H1 (cell line): Measurements from ENCODE around the gene PSMA5. TPM values are rescaled to one million over a fixed set of nuclear protein-coding genes. Genes with fewer than 3 reads are reported as not detected.

ENCODE experiments used
- CTCF ChIA-PET: fragments of 300-600 bp; sonication (Branson Sonifier 250); formaldehyde crosslinking; loops from one replicate; lab custom pipeline; 2021; ENCODE audit not compliant: partially characterized antibody; lab: Charles Lee
- POLR2A ChIA-PET: fragments of 300-600 bp; sonication (Branson Sonifier 250); formaldehyde crosslinking; loops from one replicate; lab custom pipeline; 2021; ENCODE audit warnings: inconsistent platforms; ENCODE audit not compliant: partially characterized antibody; lab: Charles Lee
- DNase-seq, 2 experiments: peaks; one replicate each; pipeline versions ENCODE4 v3.0.0 to v3.0.0-alpha.2; 2010 to 2022; ENCODE audit warnings: low spot score in 2 of 2, low read depth in 1 of 2, mixed read lengths in 1 of 2
- FAIRE-seq: peaks from 2 replicates; lab custom pipeline; 2011; peaks lifted over from hg19 to GRCh38; lab: Jason Lieb, UNC
- H2AFZ ChIP-seq: 2 replicates; pipeline ENCODE4 v1.8.1; 2012; ENCODE audit warnings: low read length, inconsistent platforms
- H2AK5ac ChIP-seq: 2 replicates; pipeline ENCODE4 v1.6.1; 2013; ENCODE audit warnings: low read depth, low read length
- H2BK120ac ChIP-seq: replicated peaks from 2 replicates; pipeline ENCODE3; 2013; ENCODE audit warnings: low read depth, low read length, inconsistent platforms
- H2BK12ac ChIP-seq: 2 replicates; pipeline ENCODE4 v1.6.1; 2013; ENCODE audit warnings: low read depth, low read length
- H2BK15ac ChIP-seq: 2 replicates; pipeline ENCODE4 v1.6.1; 2013; ENCODE audit warnings: low read length
- H2BK20ac ChIP-seq: 2 replicates; pipeline ENCODE4 v1.6.1; 2013; ENCODE audit warnings: low read length
- H2BK5ac ChIP-seq: 2 replicates; pipeline ENCODE4 v1.6.1; 2013; ENCODE audit warnings: low read depth, low read length
- H3K14ac ChIP-seq: 2 replicates; pipeline ENCODE4 v1.6.1; 2013; ENCODE audit warnings: inconsistent platforms; ENCODE audit not compliant: insufficient read length
- H3K18ac ChIP-seq: 2 replicates; pipeline ENCODE4 v1.6.1; 2013; ENCODE audit warnings: low read length; ENCODE audit errors: extremely low read depth
- H3K23ac ChIP-seq: 2 replicates; pipeline ENCODE4 v1.6.1; 2013; ENCODE audit warnings: inconsistent platforms; ENCODE audit not compliant: insufficient read length
- H3K23me2 ChIP-seq: 2 replicates; pipeline ENCODE4 v1.6.1; 2013; ENCODE audit warnings: low read depth, low read length
- H3K27ac ChIP-seq: 2 replicates; pipeline ENCODE4 v1.6.1; 2011; ENCODE audit warnings: low read depth, low read length, inconsistent platforms
- H3K27me3 ChIP-seq, 4 experiments: replicated peaks in 1 of 4; 1 replicate in 1 of 4; 2 replicates in 3 of 4; pipeline versions ENCODE4 v1.6.1 to v1.8.1; 2011 to 2013; ENCODE audit warnings: low read length in 3 of 4, mild to moderate bottlenecking in 3 of 4, inconsistent platforms in 2 of 4, mixed read lengths in 2 of 4, moderate library complexity in 1 of 4; ENCODE audit not compliant: control insufficient read depth in 3 of 4, insufficient read depth in 3 of 4; ENCODE audit errors: extremely low read depth in 1 of 4
- H3K36me3 ChIP-seq, 4 experiments: 2 replicates each; pipeline versions ENCODE4 v1.6.1 to v1.8.1; 2011 to 2013; ENCODE audit warnings: mild to moderate bottlenecking in 4 of 4, low read length in 3 of 4, moderate library complexity in 2 of 4, control low read depth in 1 of 4, inconsistent platforms in 1 of 4; ENCODE audit not compliant: insufficient read depth in 4 of 4, control insufficient read depth in 2 of 4
- H3K4ac ChIP-seq: replicated peaks from 2 replicates; pipeline ENCODE3; 2013; ENCODE audit warnings: low read length, low read depth, mixed read lengths, inconsistent platforms; ENCODE audit not compliant: insufficient read length
- H3K4me1 ChIP-seq, 4 experiments: replicated peaks in 1 of 4; 1 replicate in 1 of 4; 2 replicates in 3 of 4; pipeline versions ENCODE4 v1.6.1 to v1.8.1; 2011 to 2013; ENCODE audit warnings: low read length in 3 of 4, inconsistent platforms in 2 of 4, mixed read lengths in 1 of 4; ENCODE audit not compliant: insufficient read depth in 4 of 4, control insufficient read depth in 3 of 4
- H3K4me2 ChIP-seq, 2 experiments: 2 replicates each; pipeline versions ENCODE4 v1.6.1 to v1.8.1; 2011 to 2013; ENCODE audit warnings: low read depth in 2 of 2, low read length in 2 of 2, control low read depth in 1 of 2, inconsistent platforms in 1 of 2, mild to moderate bottlenecking in 1 of 2; ENCODE audit not compliant: insufficient read depth in 1 of 2
- H3K4me3 ChIP-seq, 4 experiments: fragments of 200-600, 300-600 bp in 1 of 4; sonication (generic), shearing (Covaris generic), sonication (Bioruptor Twin) in 1 of 4; 2 replicates each; pipeline versions ENCODE4 v1.5.1 to v1.8.1; 2011 to 2016; ENCODE audit warnings: low read length in 4 of 4, low read depth in 3 of 4, control low read depth in 2 of 4, inconsistent platforms in 2 of 4, mild to moderate bottlenecking in 2 of 4, mixed read lengths in 1 of 4, moderate library complexity in 1 of 4; ENCODE audit not compliant: insufficient read depth in 2 of 4; ENCODE audit errors: extremely low read depth in 1 of 4
- H3K56ac ChIP-seq: replicated peaks from 2 replicates; pipeline ENCODE3; 2013; ENCODE audit warnings: low read depth, mild to moderate bottlenecking, mixed read lengths, low read length, inconsistent platforms; ENCODE audit not compliant: insufficient read length
- H3K79me1 ChIP-seq: 2 replicates; pipeline ENCODE4 v1.6.1; 2013; ENCODE audit warnings: low read depth, low read length, control low read depth
- H3K79me2 ChIP-seq, 2 experiments: 2 replicates each; pipeline versions ENCODE4 v1.6.1 to v1.8.1; 2012 to 2013; ENCODE audit warnings: low read length in 2 of 2, mild to moderate bottlenecking in 2 of 2, inconsistent platforms in 1 of 2; ENCODE audit not compliant: insufficient read depth in 2 of 2, control insufficient read depth in 1 of 2
- H3K9ac ChIP-seq, 4 experiments: replicated peaks in 1 of 4; 1 replicate in 1 of 4; 2 replicates in 3 of 4; pipeline versions ENCODE4 v1.6.1 to v1.8.1; 2011 to 2013; ENCODE audit warnings: low read depth in 3 of 4, low read length in 3 of 4, control low read depth in 2 of 4, mild to moderate bottlenecking in 2 of 4, moderate library complexity in 2 of 4, inconsistent platforms in 1 of 4; ENCODE audit errors: extremely low read depth in 1 of 4
- H3K9me3 ChIP-seq, 2 experiments: 2 replicates each; pipeline versions ENCODE4 v1.6.1 to v1.8.1; 2012 to 2013; ENCODE audit warnings: mild to moderate bottlenecking in 2 of 2, moderate library complexity in 2 of 2, control low read depth in 1 of 2, inconsistent platforms in 1 of 2, low read depth in 1 of 2, low read length in 1 of 2, mixed read lengths in 1 of 2; ENCODE audit not compliant: insufficient read depth in 2 of 2
- H4K20me1 ChIP-seq, 2 experiments: replicated peaks in 1 of 2; 2 replicates each; pipeline versions ENCODE3 to v1.8.1; 2011 to 2013; ENCODE audit warnings: inconsistent platforms in 2 of 2, low read length in 2 of 2, mild to moderate bottlenecking in 1 of 2; ENCODE audit not compliant: insufficient read depth in 2 of 2, control insufficient read depth in 1 of 2
- H4K5ac ChIP-seq: 2 replicates; pipeline ENCODE4 v1.6.1; 2013; ENCODE audit warnings: low read length, low read depth, mixed read lengths, inconsistent platforms; ENCODE audit not compliant: insufficient read length
- H4K8ac ChIP-seq: 2 replicates; pipeline ENCODE4 v1.8.0; 2013; ENCODE audit warnings: mild to moderate bottlenecking, moderate library complexity, low read length, inconsistent platforms; ENCODE audit not compliant: insufficient read depth; ENCODE audit errors: extremely low read depth
- H4K91ac ChIP-seq: replicated peaks from 2 replicates; pipeline ENCODE3; 2013; ENCODE audit warnings: low read length, mixed read lengths, inconsistent platforms; ENCODE audit not compliant: insufficient read length
- CEBPB ChIP-seq: IDR thresholded peaks from 2 replicates; pipeline ENCODE4 v1.6.1; 2012; ENCODE audit warnings: low read depth, low read length
- CHD1 ChIP-seq: IDR thresholded peaks from 2 replicates; pipeline ENCODE4 v1.6.1; 2012; ENCODE audit warnings: low read depth, low read length, improper control_type of control experiment
- CTBP2 ChIP-seq: IDR thresholded peaks from 2 replicates; pipeline ENCODE4 v1.7.0; 2011; ENCODE audit warnings: borderline replicate concordance, mild to moderate bottlenecking, moderate library complexity, mixed read lengths, low read length; ENCODE audit not compliant: insufficient read depth, insufficient read length
- EZH2 ChIP-seq: fragments of 200-600 bp; sonication (generic); IDR thresholded peaks from 2 replicates; pipeline ENCODE4 v1.7.1; 2012; ENCODE audit warnings: low read depth, mild to moderate bottlenecking, moderate library complexity, low read length, inconsistent platforms; ENCODE audit not compliant: severe bottlenecking
- HDAC6 ChIP-seq: IDR thresholded peaks from one replicate; pipeline ENCODE4 v1.7.1; 2012; ENCODE audit warnings: low read depth, mild to moderate bottlenecking, inconsistent platforms, low read length, moderate library complexity
- JUND ChIP-seq: IDR thresholded peaks from 2 replicates; pipeline ENCODE4 v1.6.1; 2011; ENCODE audit warnings: mild to moderate bottlenecking, improper control_type of control experiment, low read length
- KDM1A ChIP-seq: fragments of 200-600, 300-600 bp; sonication (generic); IDR thresholded peaks from 2 replicates; pipeline ENCODE4 v1.7.1; 2016; ENCODE audit warnings: mild to moderate bottlenecking, low read length, borderline replicate concordance
- KDM5A ChIP-seq: fragments of 200-600 bp; IDR thresholded peaks from 2 replicates; pipeline ENCODE4 v1.7.1; 2012; ENCODE audit warnings: mild to moderate bottlenecking, low read length, inconsistent platforms, mixed read lengths
- PHF8 ChIP-seq: fragments of 200-600 bp; sonication (generic); conservative IDR thresholded peaks from 2 replicates; pipeline ENCODE4 v1.7.1; 2012; ENCODE audit warnings: low read depth, mild to moderate bottlenecking, inconsistent platforms, low read length, moderate library complexity
- POLR2A ChIP-seq, 2 experiments: IDR thresholded peaks; 1 replicate in 1 of 2; 2 replicates in 1 of 2; pipeline ENCODE4 v1.6.1; 2011; ENCODE audit warnings: low read depth in 2 of 2, low read length in 2 of 2, mild to moderate bottlenecking in 2 of 2; ENCODE audit errors: control extremely low read depth in 1 of 2
- RXRA ChIP-seq: IDR thresholded peaks from 2 replicates; pipeline ENCODE4 v1.6.1; 2011; ENCODE audit warnings: low read depth, mild to moderate bottlenecking, low read length, moderate library complexity; ENCODE audit not compliant: insufficient read depth
- SRF ChIP-seq: IDR thresholded peaks from 2 replicates; pipeline ENCODE4 v1.6.1; 2011; ENCODE audit warnings: mild to moderate bottlenecking, low read depth, low read length, moderate library complexity
- TAF1 ChIP-seq: IDR thresholded peaks from 2 replicates; pipeline ENCODE4 v1.6.1; 2011; ENCODE audit warnings: mild to moderate bottlenecking, low read depth, low read length
- TCF12 ChIP-seq: IDR thresholded peaks from 2 replicates; pipeline ENCODE4 v1.6.1; 2011; ENCODE audit warnings: low read depth, mild to moderate bottlenecking, low read length
- WGBS, 2 experiments: shearing (Covaris generic) in 1 of 2; methylation state at CpG; one replicate each; pipeline versions ENCODE4 v1.1.6 to v1.1.7; 2013 to 2015; ENCODE audit warnings: low lambda C conversion rate in 2 of 2, mixed read lengths in 2 of 2, inconsistent platforms in 1 of 2, low coverage in 1 of 2, missing lambda C conversion rate in 1 of 2; ENCODE audit not compliant: insufficient replicate concordance in 2 of 2, insufficient coverage in 1 of 2, insufficient read length in 1 of 2; ENCODE audit errors: extremely low coverage in 1 of 2, missing lambda C conversion rate in 1 of 2; 5-methylcytosine and 5-hydroxymethylcytosine counted together
- polyA plus RNA-seq, 7 experiments: library from polyadenylated mRNA; depleted of rRNA in 3 of 7; stranded (reverse) in 5 of 7; unstranded in 2 of 7; fragments of >200 nt in 5 of 7; fragments of 200-250 nt in 2 of 7; gene quantifications; 1 replicate in 5 of 7; 2 replicates in 1 of 7; 4 replicates in 1 of 7; pipeline versions ENCODE4 v1.2.1 to v1.2.3, GENCODE V29; 2011 to 2013; ENCODE audit warnings: missing spikeins in 2 of 7, mixed read lengths in 2 of 7
- total RNA-seq: library from RNA; stranded (reverse); fragmentation: NEBNext Ultra II Directional; extraction: Animal tissue kit (Norgen Biotek cat#: 25700); gene quantifications from 2 replicates; pipeline ENCODE4 v1.2.1, GENCODE V29; 2021

PSMA5 gene
- total and polyA plus RNA-seq, 2 of the 8 experiments (the other 6 are each of a cell fraction or from before 2014, with no cell fraction given): 140 to 166 TPM

- H3K4me3 ChIP-seq: no peak overlapping the region
- no peaks in the 10 kb centered on the region for H3K27me3 ChIP-seq
- ChIA-PET CTCF (interaction anchor here (0.8 to 2.1 kb wide), 7 partner anchors 9 to 188 kb away, joined by 3 to 7 read pairs (median 4); partner anchors contain the start of gene SORT1), POLR2A (interaction anchor here (2.0 kb wide), 1 partner anchor 10 kb away, joined by 6 read pairs; no protein-coding TSS in a partner anchor)
- no peak overlapping the region for H3K56ac ChIP-seq
- H2BK15ac ChIP-seq: no peak overlapping the region
- no peak overlapping the region for H2BK12ac ChIP-seq
- no peak overlapping the region for H3K27ac ChIP-seq
- H3K4me1 ChIP-seq: peaks cover 0 to 2% (median 0%) of the 10 kb centered on the region in 4 experiments; a peak in 3 of 7 replicates
- no peak overlapping the region for H2BK20ac ChIP-seq
- peaks cover 3 to 96% of the 10 kb centered on the region in 2 experiments for H3K79me2 ChIP-seq
- no peak overlapping the region for H3K23ac ChIP-seq
- no peaks in the 10 kb centered on the region for H3K9me3 ChIP-seq
- H3K36me3 ChIP-seq: no peaks in the 10 kb centered on the region
- no peak overlapping the region for H4K8ac ChIP-seq
- no peak overlapping the region for H3K18ac ChIP-seq
- no peak overlapping the region for H3K14ac ChIP-seq
- no peak overlapping the region for H2AK5ac ChIP-seq
- peaks cover 5% of the 10 kb centered on the region; the same call in 1 of the 2 replicates for H3K79me1 ChIP-seq
- 84 to 100% methylated on average over 1 to 5 of the region's 5 CpGs for WGBS, 2 experiments
- H4K5ac ChIP-seq: no peak overlapping the region
- H3K23me2 ChIP-seq: no peaks in the 10 kb centered on the region
- H2BK120ac ChIP-seq: no peak overlapping the region
- H4K20me1 ChIP-seq: peaks cover 0 to 6% of the 10 kb centered on the region in 2 experiments
- no peak overlapping the region for H2AFZ ChIP-seq
- no peak overlapping the region for H3K4ac ChIP-seq
- no peak for FAIRE-seq
- DNase-seq: no peak
- H2BK5ac ChIP-seq: no peak overlapping the region
- no peak overlapping the region for H4K91ac ChIP-seq
- no peak overlapping the region for H3K9ac ChIP-seq
- H3K4me2 ChIP-seq: no peak overlapping the region
- TF ChIP-seq TAF1 (no peak), SRF (no peak), HDAC6 (no peak), JUND (no peak), KDM1A (no peak), CEBPB (no peak), TCF12 (no peak), POLR2A (IDR thresholded peaks at IDR 0.05; ENCODE audit: control extremely low read depth in 1 of 2, low read depth in 2 of 2, low read length in 2 of 2) (no peak), KDM5A (no peak), CTBP2 (no peak), EZH2 (no peak), RXRA (no peak), CHD1 (no peak), PHF8 (no peak)
These were observed 36.5 kb downstream of the PSMA5 start for GRCh38 chr1:109389638-109390341.
